ENCODE data around the gene PAK1IP1. TPM values are rescaled to one million over a fixed set of nuclear protein-coding genes. Genes with fewer than 3 reads are reported as not detected.
"Not testable (repeated sequence)": the region's sequence is repeated elsewhere in the genome, so short reads cannot be mapped to it uniquely, and the experiment has no call there.

The PAK1IP1 gene
- total RNA-seq: 10 to 100 TPM; 20.3 TPM

- peak; percentile 85 to 94 for DNase-seq (ENCODE audit: low spot score in 2 of 2)
- peak within 1 kb of the TSS; percentile 99 to 100 for H3K27ac Mint-ChIP-seq
- H3K9me3 Mint-ChIP-seq: no peaks in the 10 kb centered on the region
- peak; percentile 96 to 98 for ATAC-seq
- H3K36me3 Mint-ChIP-seq: peaks cover 20 to 39% of the 10 kb centered on the region in 2 donors
Measured at GRCh38 chr6:10694302-10695085, at the start of gene PAK1IP1, which contains the start of gene C6orf52. Gene PAK1IP1 (plus strand): TSS chr6:10694972. CDS start chr6:10694986, 14 bp downstream. Gene C6orf52 (minus strand): TSS chr6:10694616. CDS start chr6:10687550, 7,066 bp downstream.

- Mint-ChIP-seq H3K36me3 (no peaks in the 10 kb centered on the region), H3K27ac (no peak overlapping the region), H3K9me3 (no peaks in the 10 kb centered on the region)
- peak; percentile 56 to 94 for ATAC-seq
- DNase-seq (ENCODE audit: low spot score in 2 of 2): peak in 1 of 2 donors; percentile 13
Measured at GRCh38 chr6:10655508-10656055, 39.2 kb upstream of the PAK1IP1 start.

- ATAC-seq (peak in 1 of 2 donors; percentile 16), DNase-seq (ENCODE audit: low spot score in 2 of 2) (no peak)
- Mint-ChIP-seq H3K36me3 (no peaks in the 10 kb centered on the region), H3K9me3 (no peaks in the 10 kb centered on the region), H3K27ac (no peak overlapping the region)
Measured at GRCh38 chr6:10658910-10659698, 35.7 kb upstream of the PAK1IP1 start.

GRCh38 chr6:10659699-10660348 lies 34.9 kb upstream of the PAK1IP1 start:
- peaks cover 0 to 4% of the 10 kb centered on the region in 2 donors for H3K9me3 Mint-ChIP-seq
- no peaks in the 10 kb centered on the region for H3K36me3 Mint-ChIP-seq
- H3K27ac Mint-ChIP-seq: no peak overlapping the region
- DNase-seq (ENCODE audit: low spot score in 2 of 2) (no peak), ATAC-seq (peak in 1 of 2 donors; percentile 49)

GRCh38 chr6:10660431-10661191 lies 34.2 kb upstream of the PAK1IP1 start:
- not testable (repeated sequence) for H3K9me3 Mint-ChIP-seq; ATAC-seq; DNase-seq (ENCODE audit: low spot score in 2 of 2); H3K36me3 Mint-ChIP-seq; H3K27ac Mint-ChIP-seq

- H3K36me3 Mint-ChIP-seq: peaks cover 0 to 8% of the 10 kb centered on the region in 2 donors
- no peak overlapping the region for H3K27ac Mint-ChIP-seq
- peaks cover 0 to 12% of the 10 kb centered on the region in 2 donors for H3K9me3 Mint-ChIP-seq
- no peak for DNase-seq (ENCODE audit: low spot score in 2 of 2)
- ATAC-seq: no peak
Measured at GRCh38 chr6:10662207-10662606, 32.6 kb upstream of the PAK1IP1 start.

GRCh38 chr6:10662742-10663141 lies 32.0 kb upstream of the PAK1IP1 start:
- H3K9me3 Mint-ChIP-seq: peaks cover 0 to 12% of the 10 kb centered on the region in 2 donors
- H3K27ac Mint-ChIP-seq: no peak overlapping the region
- H3K36me3 Mint-ChIP-seq: peaks cover 0 to 8% of the 10 kb centered on the region in 2 donors
- no peak for ATAC-seq
- DNase-seq (ENCODE audit: low spot score in 2 of 2): no peak

- not testable (repeated sequence) for H3K36me3 Mint-ChIP-seq; ATAC-seq; H3K27ac Mint-ChIP-seq; DNase-seq (ENCODE audit: low spot score in 2 of 2)
- peaks cover 0 to 12% of the 10 kb centered on the region in 2 donors for H3K9me3 Mint-ChIP-seq
Measured at GRCh38 chr6:10665595-10665994, 29.2 kb upstream of the PAK1IP1 start.

GRCh38 chr6:10668126-10668917 lies 26.4 kb upstream of the PAK1IP1 start:
- DNase-seq (ENCODE audit: low spot score in 2 of 2) (no peak), ATAC-seq (no peak)
- Mint-ChIP-seq H3K27ac (no peak overlapping the region), H3K36me3 (peaks cover 0 to 8% of the 10 kb centered on the region in 2 donors), H3K9me3 (peaks cover 0 to 12% of the 10 kb centered on the region in 2 donors)

GRCh38 chr6:10676403-10676802 lies 18.4 kb upstream of the PAK1IP1 start:
- no peak for ATAC-seq
- no peak overlapping the region for H3K27ac Mint-ChIP-seq
- H3K36me3 Mint-ChIP-seq: no peaks in the 10 kb centered on the region
- no peak for DNase-seq (ENCODE audit: low spot score in 2 of 2)
- no peaks in the 10 kb centered on the region for H3K9me3 Mint-ChIP-seq

GRCh38 chr6:10678456-10678855 lies 16.3 kb upstream of the PAK1IP1 start:
- Mint-ChIP-seq H3K27ac (no peak overlapping the region), H3K36me3 (no peaks in the 10 kb centered on the region), H3K9me3 (no peaks in the 10 kb centered on the region)
- ATAC-seq: no peak
- DNase-seq (ENCODE audit: low spot score in 2 of 2): no peak

GRCh38 chr6:10681795-10682194 lies 13.0 kb upstream of the PAK1IP1 start:
- DNase-seq (ENCODE audit: low spot score in 2 of 2): no peak
- ATAC-seq: no peak
- peak overlapping the region in 1 of 2 donors; percentile 43 for H3K27ac Mint-ChIP-seq
- H3K9me3 Mint-ChIP-seq: no peaks in the 10 kb centered on the region
- no peaks in the 10 kb centered on the region for H3K36me3 Mint-ChIP-seq

- ATAC-seq (peak in 1 of 2 donors; percentile 28), DNase-seq (ENCODE audit: low spot score in 2 of 2) (no peak)
- H3K27ac Mint-ChIP-seq: peak overlapping the region in 1 of 2 donors; percentile 43
- H3K36me3 Mint-ChIP-seq: no peaks in the 10 kb centered on the region
- no peaks in the 10 kb centered on the region for H3K9me3 Mint-ChIP-seq
Measured at GRCh38 chr6:10682355-10682988, 12.3 kb upstream of the PAK1IP1 start.

- DNase-seq (ENCODE audit: low spot score in 2 of 2) (no peak), ATAC-seq (no peak)
- Mint-ChIP-seq H3K27ac (peak overlapping the region; percentile 36 to 50), H3K9me3 (no peaks in the 10 kb centered on the region), H3K36me3 (no peaks in the 10 kb centered on the region)
Measured at GRCh38 chr6:10684618-10685017, 10.2 kb upstream of the PAK1IP1 start.

All from activated naive CD4-positive, alpha-beta T cell treated with anti-CD3 and anti-CD28 coated beads, Interleukin-2, amount 50 U/mL, for 72 hours (primary cell).